ENCODE results near the gene PLCL1.

PLCL1 gene

GRCh38 chr2:197850882-197851450, 46.6 kb downstream of the PLCL1 start:
- TF ChIP-seq CTCF (IDR thresholded peaks at IDR 0.05; ENCODE audit: low read depth, low read length): no peak
- DNase-seq (ENCODE audit: low read depth in 2 of 2): peak in 1 of 2 donors; percentile 31
- H3K4me3 ChIP-seq (replicated peaks in 1 of 2; ENCODE audit: low read depth in 2 of 2, low read length in 2 of 2): no peak overlapping the region

DNA sequence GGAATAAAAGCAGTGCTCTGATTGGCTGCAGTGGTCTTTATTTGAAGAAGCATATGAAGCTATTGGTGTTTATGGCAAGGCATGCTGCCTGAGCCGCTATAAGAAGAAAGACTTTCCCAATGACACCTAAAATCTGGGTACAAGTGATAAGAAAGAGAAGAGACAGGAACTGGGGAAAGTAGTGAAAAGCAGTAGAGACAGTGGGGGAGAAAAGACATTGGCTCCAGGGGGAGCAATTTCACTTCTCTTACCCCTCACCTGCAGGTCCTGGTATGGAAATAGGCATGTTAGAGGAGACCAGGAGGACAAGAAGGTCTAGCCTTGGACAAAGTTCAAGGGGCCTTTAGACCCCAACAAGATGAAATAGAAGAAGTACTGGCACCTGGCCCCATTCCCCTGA, 47.1 kb downstream of the PLCL1 start:
- no peak overlapping the region for H3K4me3 ChIP-seq (replicated peaks in 1 of 2; ENCODE audit: low read depth in 2 of 2, low read length in 2 of 2)
- DNase-seq (ENCODE audit: low read depth in 2 of 2): no peak
- TF ChIP-seq CTCF (IDR thresholded peaks at IDR 0.05; ENCODE audit: low read depth, low read length): peak; percentile 22

DNA sequence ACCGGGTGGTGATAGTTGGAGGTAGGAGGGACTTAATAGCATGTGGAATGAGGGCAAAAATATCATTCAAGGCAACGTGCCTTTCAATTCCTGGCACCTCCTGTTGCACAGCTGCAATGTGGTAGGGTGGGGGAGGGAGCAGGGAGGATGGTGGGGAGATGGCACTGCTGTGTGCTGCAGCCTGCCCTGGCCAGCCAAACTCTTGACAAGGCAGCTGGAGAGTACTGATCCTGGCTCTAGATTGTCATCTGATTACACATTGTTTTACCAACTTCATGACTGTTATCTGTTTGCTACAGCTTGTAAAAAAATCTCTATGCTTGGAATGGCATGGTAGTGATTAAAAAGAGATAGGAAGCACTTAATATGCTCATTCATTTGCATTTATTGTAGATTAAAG, 47.7 kb downstream of the PLCL1 start:
- no peak for DNase-seq (ENCODE audit: low read depth in 2 of 2)
- no peak overlapping the region for H3K4me3 ChIP-seq (replicated peaks in 1 of 2; ENCODE audit: low read depth in 2 of 2, low read length in 2 of 2)
- no peak for TF ChIP-seq CTCF (IDR thresholded peaks at IDR 0.05; ENCODE audit: low read depth, low read length)

GRCh38 chr2:197853549-197853948, 49.2 kb downstream of the PLCL1 start:
- H3K4me3 ChIP-seq (replicated peaks in 1 of 2; ENCODE audit: low read depth in 2 of 2, low read length in 2 of 2): no peak overlapping the region
- no peak for TF ChIP-seq CTCF (IDR thresholded peaks at IDR 0.05; ENCODE audit: low read depth, low read length)
- no peak for DNase-seq (ENCODE audit: low read depth in 2 of 2)

GRCh38 chr2:197857476-197858107, 53.2 kb downstream of the PLCL1 start:
- no peak overlapping the region for H3K4me3 ChIP-seq (replicated peaks in 1 of 2; ENCODE audit: low read depth in 2 of 2, low read length in 2 of 2)
- no peak for TF ChIP-seq CTCF (IDR thresholded peaks at IDR 0.05; ENCODE audit: low read depth, low read length)
- no peak for DNase-seq (ENCODE audit: low read depth in 2 of 2)

- no peak for DNase-seq (ENCODE audit: low read depth in 2 of 2)
- TF ChIP-seq CTCF (IDR thresholded peaks at IDR 0.05; ENCODE audit: low read depth, low read length): no peak
- H3K4me3 ChIP-seq (replicated peaks in 1 of 2; ENCODE audit: low read depth in 2 of 2, low read length in 2 of 2): no peak overlapping the region
Measured at GRCh38 chr2:197858607-197859140, 54.3 kb downstream of the PLCL1 start.
